Limb (tissue), 2 donors: ENCODE data around the gene IKZF2.

Experiments used
- DNase-seq, 2 donors: peaks; one replicate each; pipeline ENCODE4 v3.0.0-alpha.2; 2016; ENCODE audit errors: extremely low spot score in 2 of 2

Gene IKZF2

GRCh38 chr2:213152888-213153287 lies 1.5 kb upstream of the IKZF2 start:
- no peak for DNase-seq

GRCh38 chr2:213152065-213152794 lies 818 bp upstream of the IKZF2 start:
- peak in 1 of 2 donors; percentile 42 for DNase-seq

GRCh38 chr2:213150315-213151097 lies 906 bp downstream of the IKZF2 start:
- DNase-seq = peak in 1 of 2 donors; percentile 62

GRCh38 chr2:213149949-213150314 lies 1.5 kb downstream of the IKZF2 start:
- DNase-seq = no peak

- no peak for DNase-seq
Measured at GRCh38 chr2:213149294-213149875, 2.0 kb downstream of the IKZF2 start.

GRCh38 chr2:213148572-213149261 lies 2.7 kb downstream of the IKZF2 start:
- DNase-seq = no peak

- DNase-seq = no peak
Measured at GRCh38 chr2:213147538-213147937, 3.9 kb downstream of the IKZF2 start.

GRCh38 chr2:213145715-213146242 lies 5.6 kb downstream of the IKZF2 start:
- no peak for DNase-seq

GRCh38 chr2:213137064-213137463 lies 14.3 kb downstream of the IKZF2 start:
- no peak for DNase-seq

GRCh38 chr2:213129311-213129710 lies 22.1 kb downstream of the IKZF2 start:
- DNase-seq = no peak

GRCh38 chr2:213125646-213126347 lies 25.6 kb downstream of the IKZF2 start:
- DNase-seq = no peak

- DNase-seq = no peak
Measured at GRCh38 chr2:213122725-213123124, 28.7 kb downstream of the IKZF2 start.

GRCh38 chr2:213121690-213122089 lies 29.7 kb downstream of the IKZF2 start:
- no peak for DNase-seq

- no peak for DNase-seq
Measured at GRCh38 chr2:213119061-213119809, 32.2 kb downstream of the IKZF2 start.

- DNase-seq = no peak
Measured at GRCh38 chr2:213108308-213108707, 43.1 kb downstream of the IKZF2 start.

GRCh38 chr2:213107728-213108127 lies 43.7 kb downstream of the IKZF2 start:
- no peak for DNase-seq

GRCh38 chr2:213105212-213105611 lies 46.2 kb downstream of the IKZF2 start:
- DNase-seq = no peak

- DNase-seq = no peak
Measured at GRCh38 chr2:213104903-213105202, 46.6 kb downstream of the IKZF2 start.

GRCh38 chr2:213104092-213104902 lies 47.1 kb downstream of the IKZF2 start:
- DNase-seq = peak in 1 of 2 donors; percentile 23
